Pancreas (tissue), 10 donors: ENCODE data around the gene GPC6. TPM values are rescaled to one million over a fixed set of nuclear protein-coding genes. Genes with fewer than 3 reads are reported as not detected.

Source experiments
- ATAC-seq, 4 donors: fragments of 200-7000 bp; cut with Tn5 transposase; one replicate each; pipeline versions ENCODE4 v1.8.0 to v1.9.1; 2020; ENCODE audit warnings: mild to moderate bottlenecking in 4 of 4, moderate library complexity in 4 of 4
- DNase-seq, 6 donors: peaks; one replicate each; pipeline ENCODE4 v3.0.0-alpha.2; 2020
- FAIRE-seq: peaks from 2 replicates; lab custom pipeline; 2012; peaks lifted over from hg19 to GRCh38; lab: Jason Lieb, UNC
- H3K27ac ChIP-seq, 4 donors: fragments of 200-600 bp; sonication (generic); 1 replicate in 3 of 4; 2 replicates in 1 of 4; pipeline versions ENCODE4 v1.5.0 to v1.8.0; 2020
- H3K27me3 ChIP-seq, 4 donors: fragments of 200-600 bp; one replicate each; pipeline ENCODE4 v1.8.0; 2021
- H3K36me3 ChIP-seq, 3 donors: fragments of 200-600 bp; sonication (generic) in 1 of 3; one replicate each; pipeline versions ENCODE4 v1.5.0 to v1.8.0; 2020 to 2021
- H3K4me1 ChIP-seq, 3 donors: fragments of 200-600 bp; one replicate each; pipeline ENCODE4 v1.8.0; 2021
- H3K4me3 ChIP-seq, 4 donors: fragments of 200-600 bp; sonication (generic) in 2 of 4; one replicate each; pipeline versions ENCODE4 v1.5.0 to v1.8.0; 2020 to 2021
- H3K9me3 ChIP-seq, 4 donors: fragments of 200-600 bp; one replicate each; pipeline ENCODE4 v1.8.0; 2021
- WGBS, 2 donors: extraction: QIAGEN DNeasy Blood & Tissue Kit; methylation state at CpG; one replicate each; pipeline ENCODE4 v1.1.7; 2013; 5-methylcytosine and 5-hydroxymethylcytosine counted together
- intact Hi-C, 3 donors: fragments of 100-400 bp; cut with DNase I; formaldehyde crosslinking; loops; one replicate each; pipeline versions ENCODE4 v1.11.1 to v1.14.2; 2022
- polyA plus RNA-seq, 2 donors: library from polyadenylated mRNA; stranded (reverse); fragments of 200-250 nt; gene quantifications; one replicate each; pipeline ENCODE4 v1.2.3, GENCODE V29; 2013
- total RNA-seq, 6 donors: library from RNA; stranded (reverse); fragmentation: NEBNext Ultra II Directional in 4 of 6; extraction: Animal tissue kit (Norgen Biotek cat#: 25700) in 4 of 6; gene quantifications; one replicate each; pipeline versions ENCODE4 v1.2.1 to v1.2.4, GENCODE V29; 2021 to 2023
- TF ChIP-seq, protein P1 (sequence below), 4 donors: fragments of 200-600 bp; sonication (generic) in 3 of 4; IDR thresholded peaks; one replicate each; pipeline versions ENCODE4 v1.5.0 to v1.8.0; 2021; ENCODE audit warnings: antibody characterized with exemption in 4 of 4
- donor health status: healthy with polysubstance abuse.
- donor health status: DM: no; HTN: no; CAD: no; lungs with moderate emphysema.
- donor health status: DM: no; HTN: no; CAD: no.
- donor health status: control.
- donor health status: control.
- donor health status: Bipolar disorder and iron deficiency.
- donor health status: DM: yes; HTN: yes; CAD: no.
- donor health status: DM: no; HTN: no; CAD: no.
- donor health status: DM: no; HTN: no; CAD: no.
- donor health status: DM: yes; HTN: yes; CAD: no.

Gene GPC6
- total and polyA plus RNA-seq, 8 donors: 0.23 to 3.3 (median 1.2) TPM

- Histone ChIP-seq H3K4me1 (no peaks in the 10 kb centered on the region), H3K27me3 (no peaks in the 10 kb centered on the region), H3K27ac (no peak overlapping the region), H3K9me3 (no peaks in the 10 kb centered on the region), H3K36me3 (no peaks in the 10 kb centered on the region), H3K4me3 (no peak overlapping the region)
- intact Hi-C loops: no loop called here
- 82 to 83% methylated on average over 2 of the region's 2 CpGs for WGBS, 2 donors
- DNase-seq (no peak), ATAC-seq (no peak), FAIRE-seq (no peak)
- TF ChIP-seq, protein P1, sequence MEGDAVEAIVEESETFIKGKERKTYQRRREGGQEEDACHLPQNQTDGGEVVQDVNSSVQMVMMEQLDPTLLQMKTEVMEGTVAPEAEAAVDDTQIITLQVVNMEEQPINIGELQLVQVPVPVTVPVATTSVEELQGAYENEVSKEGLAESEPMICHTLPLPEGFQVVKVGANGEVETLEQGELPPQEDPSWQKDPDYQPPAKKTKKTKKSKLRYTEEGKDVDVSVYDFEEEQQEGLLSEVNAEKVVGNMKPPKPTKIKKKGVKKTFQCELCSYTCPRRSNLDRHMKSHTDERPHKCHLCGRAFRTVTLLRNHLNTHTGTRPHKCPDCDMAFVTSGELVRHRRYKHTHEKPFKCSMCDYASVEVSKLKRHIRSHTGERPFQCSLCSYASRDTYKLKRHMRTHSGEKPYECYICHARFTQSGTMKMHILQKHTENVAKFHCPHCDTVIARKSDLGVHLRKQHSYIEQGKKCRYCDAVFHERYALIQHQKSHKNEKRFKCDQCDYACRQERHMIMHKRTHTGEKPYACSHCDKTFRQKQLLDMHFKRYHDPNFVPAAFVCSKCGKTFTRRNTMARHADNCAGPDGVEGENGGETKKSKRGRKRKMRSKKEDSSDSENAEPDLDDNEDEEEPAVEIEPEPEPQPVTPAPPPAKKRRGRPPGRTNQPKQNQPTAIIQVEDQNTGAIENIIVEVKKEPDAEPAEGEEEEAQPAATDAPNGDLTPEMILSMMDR (IDR thresholded peaks at IDR 0.05): no peak
These were observed 1228.3 kb downstream of the GPC6 start for GRCh38 chr13:94454906-94455305.

DNA sequence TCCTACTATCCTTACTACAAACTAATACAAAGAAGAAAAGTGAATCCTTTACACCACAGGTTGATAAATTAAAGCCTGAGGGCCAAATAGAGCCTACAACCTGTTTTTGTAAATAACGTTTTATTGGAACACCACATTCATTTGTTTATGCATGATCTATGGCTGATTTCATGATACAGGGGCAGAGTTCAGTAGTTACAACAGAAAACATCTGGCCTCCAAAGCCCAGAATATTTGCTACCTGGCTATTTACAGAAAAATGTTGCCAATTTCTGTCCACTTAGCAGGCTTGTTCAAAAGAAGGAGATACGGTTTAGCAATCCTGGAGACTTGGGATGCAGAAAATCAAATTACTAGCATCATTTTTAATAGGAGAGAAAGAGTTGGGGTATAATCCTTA, 1228.8 kb downstream of the GPC6 start:
- no peak overlapping the region for H3K27ac ChIP-seq
- DNase-seq (no peak), FAIRE-seq (no peak), ATAC-seq (no peak)
- TF ChIP-seq, protein P1 (IDR thresholded peaks at IDR 0.05): no peak
- H3K36me3 ChIP-seq: no peaks in the 10 kb centered on the region
- H3K27me3 ChIP-seq: no peaks in the 10 kb centered on the region
- no peaks in the 10 kb centered on the region for H3K4me1 ChIP-seq
- intact Hi-C loops: no loop called here
- no peak overlapping the region for H3K4me3 ChIP-seq
- WGBS, 2 donors: 35 to 38% methylated on average over 2 of the region's 2 CpGs
- no peaks in the 10 kb centered on the region for H3K9me3 ChIP-seq
